A549 (cell line): ENCODE results near the gene MAN1A2. TPM values are rescaled to one million over a fixed set of nuclear protein-coding genes. Genes with fewer than 3 reads are reported as not detected.

Source experiments
- ATAC-seq, 2 experiments: fragments of 200-7000 bp in 1 of 2; fragments of >200 bp in 1 of 2; cut with Nextera tagmentation in 1 of 2; cut with Tn5 transposase in 1 of 2; 3 replicates each; pipeline versions ENCODE4 v1.8.0 to v1.9.1; 2018 to 2020; ENCODE audit warnings: mild to moderate bottlenecking in 1 of 2, moderate library complexity in 1 of 2
- CTCF ChIA-PET: fragments of 300-600 bp; sonication (Branson Sonifier 250); formaldehyde crosslinking; extraction: SDS; loops from one replicate; lab custom pipeline; 2021; ENCODE audit warnings: antibody characterized with exemption, inconsistent platforms; lab: Yijun Ruan, JAX
- POLR2A ChIA-PET: fragments of 350-600 bp; formaldehyde crosslinking; extraction: SDS; loops from one replicate; lab custom pipeline; 2021; ENCODE audit warnings: antibody characterized with exemption, inconsistent platforms; lab: Yijun Ruan, JAX
- DNase-seq, 2 experiments: peaks; one replicate each; pipeline versions ENCODE4 v3.0.0 to v3.0.0-alpha.2; 2011 to 2016; ENCODE audit warnings: low read depth in 1 of 2, low spot score in 1 of 2
- FAIRE-seq: peaks from 2 replicates; lab custom pipeline; 2011; peaks lifted over from hg19 to GRCh38; lab: Jason Lieb, UNC
- H3K27ac ChIP-seq, 2 experiments: fragments of >200 bp; sonication (Bioruptor Twin); formaldehyde crosslinking; 3 replicates each; pipeline ENCODE4 v1.5.1; 2016 to 2017
- H3K4me1 ChIP-seq: fragments of >200 bp; sonication (Bioruptor Twin); formaldehyde crosslinking; 3 replicates; pipeline ENCODE4 v1.6.1; 2016
- H3K4me2 ChIP-seq: fragments of >200 bp; sonication (Bioruptor Twin); formaldehyde crosslinking; 3 replicates; pipeline ENCODE4 v1.6.1; 2016
- H3K4me3 ChIP-seq: fragments of >200 bp; sonication (Bioruptor Twin); formaldehyde crosslinking; 3 replicates; pipeline ENCODE4 v1.5.1; 2016
- H3K9me3 ChIP-seq: fragments of >200 bp; sonication (Bioruptor Twin); formaldehyde crosslinking; 3 replicates; pipeline ENCODE4 v1.6.1; 2016
- ATOH8 ChIP-seq: fragments of 250-450 bp; sonication (Bioruptor Pico); IDR thresholded peaks from 2 replicates; pipeline ENCODE4 v1.5.0; 2020; ENCODE audit warnings: low read depth, mild to moderate bottlenecking, moderate library complexity
- BCL3 ChIP-seq: fragments of >200 bp; sonication (Bioruptor Twin); formaldehyde crosslinking; IDR thresholded peaks from 3 replicates; pipeline ENCODE4 v1.6.1; 2016
- CBX2 ChIP-seq: fragments of 200-600 bp; sonication (generic); IDR thresholded peaks from 2 replicates; pipeline ENCODE4 v1.6.1; 2016; ENCODE audit warnings: low read depth, mild to moderate bottlenecking, borderline replicate concordance
- CBX8 ChIP-seq: fragments of 200-600 bp; sonication (generic); IDR thresholded peaks from 2 replicates; pipeline ENCODE4 v1.6.1; 2016
- CHD4 ChIP-seq: fragments of 200-600 bp; sonication (generic); IDR thresholded peaks from 2 replicates; pipeline ENCODE4 v1.6.1; 2016; ENCODE audit warnings: antibody characterized with exemption, mild to moderate bottlenecking, borderline replicate concordance
- ELK1 ChIP-seq: fragments of 150-350 bp; IDR thresholded peaks from 2 replicates; pipeline ENCODE4 v1.6.1; 2014; ENCODE audit warnings: low read depth, mild to moderate bottlenecking, low read length
- FOSL2 ChIP-seq, 2 experiments: fragments of 450-650 bp in 1 of 2; fragments of >200 bp in 1 of 2; sonication (Bioruptor Twin) in 1 of 2; formaldehyde crosslinking; IDR thresholded peaks; 2 replicates each; pipeline versions ENCODE4 v1.5.0 to v1.6.1; 2016 to 2020; ENCODE audit warnings: mild to moderate bottlenecking in 1 of 2, moderate library complexity in 1 of 2
- FOXS1 ChIP-seq: fragments of 250-450 bp; sonication (Bioruptor Pico); IDR thresholded peaks from 2 replicates; pipeline ENCODE4 v1.5.0; 2020; ENCODE audit warnings: mild to moderate bottlenecking, moderate library complexity
- HOXB5 ChIP-seq: fragments of 250-450 bp; sonication (Bioruptor Pico); IDR thresholded peaks from 2 replicates; pipeline ENCODE4 v1.5.0; 2020; ENCODE audit warnings: mild to moderate bottlenecking, moderate library complexity
- JUN ChIP-seq, 2 experiments: fragments of >200 bp; sonication (Bioruptor Twin); formaldehyde crosslinking; IDR thresholded peaks; 2 replicates in 1 of 2; 3 replicates in 1 of 2; pipeline ENCODE4 v1.6.1; 2016 to 2017
- KDM1A ChIP-seq: fragments of 200-600 bp; sonication (generic); IDR thresholded peaks from 2 replicates; pipeline ENCODE4 v1.6.1; 2016; ENCODE audit warnings: low read depth, mild to moderate bottlenecking
- MAFK ChIP-seq: fragments of 450-650 bp; IDR thresholded peaks from 2 replicates; pipeline ENCODE4 v1.6.1; 2014; ENCODE audit not compliant: partially characterized antibody
- MAX ChIP-seq: IDR thresholded peaks from 2 replicates; pipeline ENCODE4 v1.6.1; 2012
- MYC ChIP-seq: IDR thresholded peaks from 2 replicates; pipeline ENCODE4 v1.6.1; 2012; ENCODE audit warnings: mild to moderate bottlenecking, inconsistent platforms, low read length, improper control_type of control experiment, borderline replicate concordance
- PHF8 ChIP-seq: fragments of 200-600 bp; sonication (generic); IDR thresholded peaks from 2 replicates; pipeline ENCODE4 v1.6.1; 2016; ENCODE audit warnings: low read depth, mild to moderate bottlenecking, antibody characterized with exemption, moderate library complexity, borderline replicate concordance
- POLR2A ChIP-seq: IDR thresholded peaks from 2 replicates; pipeline ENCODE4 v1.6.1; 2012; ENCODE audit warnings: mild to moderate bottlenecking, low read length
- TFCP2L1 ChIP-seq: fragments of 250-450 bp; sonication (Bioruptor Pico); IDR thresholded peaks from 2 replicates; pipeline ENCODE4 v1.5.0; 2021; ENCODE audit warnings: mild to moderate bottlenecking
- ZNF302 ChIP-seq: fragments of 250-450 bp; sonication (Bioruptor Pico); IDR thresholded peaks from 2 replicates; pipeline ENCODE4 v1.9.0; 2021; ENCODE audit warnings: inconsistent platforms, mild to moderate bottlenecking, moderate library complexity
- whole genome bisulfite sequencing: methylation state at CpG from one replicate; pipeline ENCODE4 v1.1.6; 2017; ENCODE audit errors: missing lambda C conversion rate; 5-methylcytosine and 5-hydroxymethylcytosine counted together
- polyA minus RNA-seq: library from RNA; depleted of rRNA, polyadenylated mRNA; stranded (reverse); fragments of >200 nt; gene quantifications from 2 replicates; pipeline ENCODE4 v1.2.3, GENCODE V29; 2011; rRNA and poly(A)+ RNA removed
- polyA plus RNA-seq, 4 experiments: library from polyadenylated mRNA; depleted of rRNA in 3 of 4; stranded (reverse); fragments of >200 nt; fragmentation: RNase III in 1 of 4; extraction: RNeasy Plus Mini Kit Qiagen cat#74134 plus additional on column Dnase treatment in 1 of 4; gene quantifications; 2 replicates in 3 of 4; 3 replicates in 1 of 4; pipeline ENCODE4 v1.2.3, GENCODE V29; 2011 to 2017
- TF ChIP-seq, protein P1 (sequence below): fragments of 250-450 bp; sonication (Bioruptor Pico); IDR thresholded peaks from 2 replicates; pipeline ENCODE4 v1.5.0; 2021; ENCODE audit warnings: mild to moderate bottlenecking, moderate library complexity, borderline replicate concordance

The MAN1A2 gene
- polyA plus RNA-seq (2011; rRNA removed), result 18.1 and 18.7 TPM in 2 replicates
- 2.2 and 2.5 TPM in 2 replicates for polyA plus RNA-seq (2012; cell fraction: cytosol; rRNA removed)
- 0.88 and 2.1 TPM in 2 replicates for polyA plus RNA-seq (2012; cell fraction: nucleus; rRNA removed)
- 7.9 to 10.2 TPM (median 8.5 TPM) in 3 replicates for polyA plus RNA-seq (2017; fragmentation: RNase III; extraction: RNeasy Plus Mini Kit Qiagen cat#74134 plus additional on column Dnase treatment)
- polyA minus RNA-seq, result 22.8 and 27.2 TPM in 2 replicates

DNA sequence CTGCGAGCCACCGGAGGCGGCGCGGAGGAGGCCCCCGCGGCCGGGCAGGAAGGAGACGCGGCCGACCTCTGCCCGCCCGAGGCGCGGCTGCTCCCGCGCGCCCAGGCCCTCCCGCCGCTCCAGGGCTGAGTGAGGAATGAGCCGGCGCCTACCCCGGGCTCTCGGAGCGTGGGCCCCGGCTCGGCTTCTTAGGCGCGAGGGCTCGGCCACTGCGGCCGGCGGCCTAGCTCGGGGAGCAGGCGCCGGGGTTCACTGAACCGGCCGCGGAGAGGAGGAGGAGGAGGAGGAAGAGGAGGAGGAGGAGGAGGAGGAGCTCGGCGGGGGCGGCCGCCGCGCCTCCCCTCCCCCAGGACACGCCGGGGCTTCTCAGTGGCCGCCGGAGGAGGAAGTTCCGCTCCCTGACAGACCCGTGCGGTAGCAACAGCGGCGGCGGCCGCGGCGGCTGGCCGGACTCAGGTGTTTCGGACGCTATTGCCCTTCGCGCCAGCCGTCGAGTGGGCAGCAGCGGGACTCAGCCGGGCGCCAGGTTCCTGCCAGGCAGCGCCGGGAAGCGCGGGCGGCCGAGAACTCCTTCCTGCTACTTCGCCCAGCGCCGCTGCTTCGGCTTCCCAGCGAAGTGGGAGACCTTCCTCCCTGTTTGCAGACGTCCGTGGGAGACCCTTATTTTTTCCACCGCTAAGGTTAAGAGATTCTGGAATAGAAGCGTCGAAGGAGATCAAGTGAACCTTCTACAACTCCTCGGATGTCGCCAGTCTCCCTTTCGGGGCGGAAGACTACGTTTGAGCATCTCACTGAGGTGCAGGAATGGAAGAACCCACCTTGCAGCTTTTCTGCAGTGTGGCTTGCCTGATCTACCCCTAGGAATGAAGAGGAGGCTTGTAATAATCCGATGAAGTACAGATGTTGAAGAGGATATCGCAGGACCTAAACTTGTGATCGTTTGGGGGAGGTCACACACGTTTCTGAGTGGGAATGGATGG lies at the start of gene MAN1A2:
Gene MAN1A2, plus strand, starts transcription at position 404 of the 980 bp plus-strand sequence. CDS start 735 bp downstream, outside the sequence.
- Histone ChIP-seq H3K4me1 (peaks cover 30% of the 10 kb centered on the region), H3K4me3 (peak within 1 kb of the TSS; percentile 90), H3K4me2 (peak within 1 kb of the TSS; percentile 94), H3K27ac (peak within 1 kb of the TSS; percentile 99 to 100), H3K9me3 (no peaks in the 10 kb centered on the region)
- ChIA-PET CTCF (interaction anchor here (0.5 to 0.6 kb wide), 2 partner anchors 53 to 146 kb away, joined by 3 to 4 read pairs; no protein-coding TSS in a partner anchor), POLR2A (interaction anchor here (0.7 to 0.9 kb wide), 2 partner anchors 17 to 27 kb away, joined by 3 read pairs; no protein-coding TSS in a partner anchor)
- ATAC-seq, result peak; percentile 87
- no peak for FAIRE-seq
- DNase-seq, result peak; percentile 24 to 80
- TF ChIP-seq, protein P1, sequence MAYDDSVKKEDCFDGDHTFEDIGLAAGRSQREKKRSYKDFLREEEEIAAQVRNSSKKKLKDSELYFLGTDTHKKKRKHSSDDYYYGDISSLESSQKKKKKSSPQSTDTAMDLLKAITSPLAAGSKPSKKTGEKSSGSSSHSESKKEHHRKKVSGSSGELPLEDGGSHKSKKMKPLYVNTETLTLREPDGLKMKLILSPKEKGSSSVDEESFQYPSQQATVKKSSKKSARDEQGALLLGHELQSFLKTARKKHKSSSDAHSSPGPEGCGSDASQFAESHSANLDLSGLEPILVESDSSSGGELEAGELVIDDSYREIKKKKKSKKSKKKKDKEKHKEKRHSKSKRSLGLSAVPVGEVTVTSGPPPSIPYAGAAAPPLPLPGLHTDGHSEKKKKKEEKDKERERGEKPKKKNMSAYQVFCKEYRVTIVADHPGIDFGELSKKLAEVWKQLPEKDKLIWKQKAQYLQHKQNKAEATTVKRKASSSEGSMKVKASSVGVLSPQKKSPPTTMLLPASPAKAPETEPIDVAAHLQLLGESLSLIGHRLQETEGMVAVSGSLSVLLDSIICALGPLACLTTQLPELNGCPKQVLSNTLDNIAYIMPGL (CRISPR knock-in tag), result no peak
- TF ChIP-seq CHD4 (no peak), ZNF302 (no peak), KDM1A (no peak), CBX8 (no peak), CBX2 (no peak), FOSL2 (IDR thresholded peaks at IDR 0.05) (no peak), FOSL2 (CRISPR knock-in tag; IDR thresholded peaks at IDR 0.05) (no peak), HOXB5 (CRISPR knock-in tag) (no peak), MYC (no peak), MAFK (no peak), TFCP2L1 (CRISPR knock-in tag) (no peak), BCL3 (peak; percentile 74; the same call in 2 of the 3 replicates), PHF8 (peak; percentile 50; the same call in 1 of the 2 replicates), ATOH8 (CRISPR knock-in tag) (no peak), FOXS1 (CRISPR knock-in tag) (no peak), ELK1 (no peak), POLR2A (peak; percentile 39), MAX (peak; percentile 24; the same call in 1 of the 2 replicates), JUN (IDR thresholded peaks at IDR 0.05) (peak; percentile 61 to 75; a peak in 2 of 5 replicates)
- under 1% methylated on average over 19 of the region's 93 CpGs for WGBS
